ENCODE results near the gene AGFG2.
"Not testable (repeated sequence)": the region's sequence is repeated elsewhere in the genome, so short reads cannot be mapped to it uniquely, and the experiment has no call there.

The AGFG2 gene

DNA sequence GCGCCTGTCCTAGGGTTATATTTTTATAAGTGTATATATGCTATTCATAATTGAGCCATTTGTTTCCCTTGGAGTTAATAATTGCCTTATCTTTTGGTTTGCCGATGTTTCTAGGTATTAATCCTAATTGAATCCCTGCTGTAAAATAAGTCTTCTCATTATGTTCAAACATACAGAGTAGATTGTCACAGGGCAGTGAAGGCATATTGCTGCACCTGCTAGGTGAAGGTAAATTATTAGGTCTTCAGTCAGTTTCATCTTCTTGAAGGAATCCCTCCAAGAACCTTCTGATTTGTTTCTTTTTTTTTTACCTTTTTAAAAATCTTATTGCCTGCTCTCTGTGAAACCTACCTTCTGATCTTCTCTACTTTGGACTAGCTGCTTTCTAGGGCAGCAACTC, 17.9 kb upstream of the AGFG2 start:
- DNase-seq (ENCODE audit: low read depth, low spot score) = no peak
- no peak overlapping the region for H3K4me3 ChIP-seq (ENCODE audit: low read depth, low read length)
- in situ Hi-C loops (cut with HindIII; ENCODE audit: low sequenced_read_pairs) = no loop called here
- TF ChIP-seq, protein P1, sequence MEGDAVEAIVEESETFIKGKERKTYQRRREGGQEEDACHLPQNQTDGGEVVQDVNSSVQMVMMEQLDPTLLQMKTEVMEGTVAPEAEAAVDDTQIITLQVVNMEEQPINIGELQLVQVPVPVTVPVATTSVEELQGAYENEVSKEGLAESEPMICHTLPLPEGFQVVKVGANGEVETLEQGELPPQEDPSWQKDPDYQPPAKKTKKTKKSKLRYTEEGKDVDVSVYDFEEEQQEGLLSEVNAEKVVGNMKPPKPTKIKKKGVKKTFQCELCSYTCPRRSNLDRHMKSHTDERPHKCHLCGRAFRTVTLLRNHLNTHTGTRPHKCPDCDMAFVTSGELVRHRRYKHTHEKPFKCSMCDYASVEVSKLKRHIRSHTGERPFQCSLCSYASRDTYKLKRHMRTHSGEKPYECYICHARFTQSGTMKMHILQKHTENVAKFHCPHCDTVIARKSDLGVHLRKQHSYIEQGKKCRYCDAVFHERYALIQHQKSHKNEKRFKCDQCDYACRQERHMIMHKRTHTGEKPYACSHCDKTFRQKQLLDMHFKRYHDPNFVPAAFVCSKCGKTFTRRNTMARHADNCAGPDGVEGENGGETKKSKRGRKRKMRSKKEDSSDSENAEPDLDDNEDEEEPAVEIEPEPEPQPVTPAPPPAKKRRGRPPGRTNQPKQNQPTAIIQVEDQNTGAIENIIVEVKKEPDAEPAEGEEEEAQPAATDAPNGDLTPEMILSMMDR (IDR thresholded peaks at IDR 0.05; ENCODE audit: low read depth, low read length) = no peak

DNA sequence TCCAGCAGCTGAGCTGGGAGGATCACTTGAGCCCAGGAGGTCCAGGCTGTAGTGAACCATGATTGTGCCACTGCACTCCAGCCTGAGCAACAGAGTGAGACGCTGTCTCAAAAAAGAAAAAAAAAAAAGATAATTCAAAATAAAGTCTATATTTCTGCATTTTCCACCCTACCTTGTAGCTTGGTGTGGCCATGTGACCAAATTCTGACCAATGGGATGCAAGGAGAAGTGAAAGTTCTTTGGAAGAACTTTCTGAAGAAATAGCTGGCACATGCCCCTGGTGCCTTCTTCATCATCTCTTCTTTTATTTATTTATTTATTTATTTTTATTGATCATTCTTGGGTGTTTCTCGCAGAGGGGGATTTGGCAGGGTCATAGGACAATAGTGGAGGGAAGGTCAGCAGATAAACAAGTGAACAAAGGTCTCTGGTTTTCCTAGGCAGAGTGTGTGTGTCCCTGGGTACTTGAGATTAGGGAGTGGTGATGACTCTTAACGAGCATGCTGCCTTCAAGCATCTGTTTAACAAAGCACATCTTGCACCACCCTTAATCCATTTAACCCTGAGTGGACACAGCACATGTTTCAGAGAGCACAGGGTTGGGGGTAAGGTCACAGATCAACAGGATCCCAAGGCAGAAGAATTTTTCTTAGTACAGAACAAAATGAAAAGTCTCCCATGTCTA, 17.0 kb upstream of the AGFG2 start:
- DNase-seq (ENCODE audit: low read depth, low spot score); H3K4me3 ChIP-seq (ENCODE audit: low read depth, low read length); in situ Hi-C loops (cut with HindIII; ENCODE audit: low sequenced_read_pairs): not testable (repeated sequence)

DNA sequence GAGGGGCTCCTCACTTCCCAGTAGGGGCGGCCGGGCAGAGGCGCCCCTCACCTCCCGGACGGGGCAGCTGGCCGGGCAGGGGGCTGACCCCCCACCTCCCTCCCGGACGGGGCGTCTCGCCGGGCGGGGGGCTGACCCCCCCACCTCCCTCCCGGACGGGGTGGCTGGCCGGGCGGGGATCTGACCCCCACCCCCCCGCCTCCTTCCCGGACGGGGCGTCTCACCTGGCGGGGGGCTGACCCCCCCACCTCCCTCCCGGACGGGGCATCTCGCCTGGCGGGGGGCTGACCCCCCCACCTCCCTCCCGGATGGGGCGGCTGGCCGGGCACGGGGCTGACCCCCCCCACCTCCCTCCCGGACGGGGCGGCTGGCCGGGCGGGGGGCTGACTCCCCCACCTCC, 15.8 kb upstream of the AGFG2 start:
- H3K4me3 ChIP-seq (ENCODE audit: low read depth, low read length); in situ Hi-C loops (cut with HindIII; ENCODE audit: low sequenced_read_pairs); DNase-seq (ENCODE audit: low read depth, low spot score): not testable (repeated sequence)

DNA sequence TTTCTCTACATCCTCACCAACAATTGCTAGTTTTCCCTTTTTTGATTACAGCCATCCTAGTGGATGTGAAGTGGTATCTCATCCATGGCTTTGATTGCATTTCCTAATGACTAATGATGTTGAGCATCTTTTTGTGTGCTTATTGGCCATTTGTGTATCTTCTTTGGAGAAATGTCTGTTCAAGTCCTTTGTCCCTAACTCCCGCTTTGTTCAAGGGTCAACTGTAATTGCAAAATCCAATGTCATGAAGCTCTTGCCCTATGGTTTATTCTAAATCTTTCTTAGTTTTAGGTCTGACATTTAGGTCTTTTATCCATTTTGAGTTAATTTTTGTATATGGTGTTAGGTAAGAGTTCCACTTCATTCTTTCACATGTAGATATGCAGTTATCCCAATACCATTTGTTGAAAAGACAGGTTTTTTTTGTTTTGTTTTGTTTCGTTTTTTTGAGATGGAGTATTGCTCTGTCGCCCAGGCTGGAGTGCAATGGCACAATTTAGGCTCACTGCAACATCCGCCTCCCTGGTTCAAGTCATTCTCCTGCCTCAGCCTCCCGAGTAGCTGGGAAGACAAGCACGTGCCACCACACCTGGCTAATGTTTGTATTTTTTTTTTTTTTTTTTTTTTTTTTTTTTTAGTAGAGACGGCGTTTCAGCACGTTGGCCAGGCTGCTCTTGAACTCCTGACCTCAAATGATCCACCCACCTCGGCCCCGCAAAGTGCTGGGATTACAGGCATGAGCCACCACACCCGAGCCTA, 10.7 kb upstream of the AGFG2 start:
- in situ Hi-C loops (cut with HindIII; ENCODE audit: low sequenced_read_pairs); H3K4me3 ChIP-seq (ENCODE audit: low read depth, low read length); DNase-seq (ENCODE audit: low read depth, low spot score): not testable (repeated sequence)

DNA sequence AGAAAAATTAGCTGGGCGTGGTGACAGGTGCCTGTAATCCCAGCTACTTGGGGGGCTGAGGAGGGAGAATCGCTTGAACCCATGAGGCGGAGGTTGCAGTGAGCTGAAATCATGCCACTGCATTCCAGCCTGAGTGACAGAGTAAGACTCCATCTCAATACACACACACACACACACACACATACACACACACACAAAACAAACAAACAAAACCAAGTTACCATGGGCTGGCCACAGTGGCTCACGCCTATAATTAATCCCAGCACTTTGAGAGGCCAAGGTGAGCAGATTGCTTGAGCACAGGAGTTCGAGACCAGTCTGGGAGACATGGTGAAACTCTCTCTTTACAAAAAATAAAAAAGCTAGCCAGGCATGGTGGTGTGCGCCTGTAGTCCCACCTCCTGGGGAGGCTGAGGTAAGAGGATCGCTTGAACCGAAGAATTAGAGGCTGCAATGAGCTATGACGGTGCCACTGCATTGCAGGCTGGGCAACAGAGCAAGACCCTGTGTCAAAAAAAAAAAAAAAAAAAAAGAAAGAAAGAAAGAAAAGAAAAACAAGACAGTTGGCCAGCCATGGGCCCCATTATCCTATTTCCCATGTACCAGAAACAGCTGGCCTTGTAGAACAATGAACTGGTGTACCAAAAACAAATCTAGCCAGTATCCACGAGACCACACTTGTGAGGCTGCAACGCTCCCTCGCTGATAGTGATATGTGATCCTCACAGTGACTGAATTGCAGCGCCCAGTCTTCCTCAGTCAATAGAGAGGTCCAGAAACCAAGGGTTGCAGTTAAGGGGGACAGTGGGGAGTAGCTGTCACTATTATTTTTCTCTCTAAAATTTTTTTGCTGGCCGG, 6.6 kb upstream of the AGFG2 start:
- DNase-seq (ENCODE audit: low read depth, low spot score) = no peak

DNA sequence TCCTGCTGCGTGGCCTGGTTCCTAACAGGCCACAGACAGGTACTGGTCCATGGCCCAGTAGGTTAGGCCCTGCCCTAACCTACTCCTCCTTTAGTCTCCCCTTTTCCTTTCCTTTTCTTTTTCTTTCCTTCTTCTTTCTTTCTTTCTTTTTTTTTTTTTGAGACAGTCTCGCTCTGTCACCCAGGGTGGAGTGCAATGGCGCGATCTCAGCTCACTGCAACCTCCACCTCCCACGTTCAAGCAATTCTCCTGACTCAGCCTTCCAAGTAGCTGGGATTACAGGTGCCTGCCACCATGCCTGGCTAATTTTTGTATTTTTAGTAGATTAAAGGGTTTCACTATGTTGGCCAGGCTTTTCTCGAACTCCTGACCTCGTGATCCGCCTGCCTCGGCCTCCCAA, 3.0 kb upstream of the AGFG2 start:
- H3K4me3 ChIP-seq (ENCODE audit: low read depth, low read length); in situ Hi-C loops (cut with HindIII; ENCODE audit: low sequenced_read_pairs); DNase-seq (ENCODE audit: low read depth, low spot score): not testable (repeated sequence)

More for the DNA sequence above, 6.6 kb upstream of the AGFG2 start:
- no peak overlapping the region for H3K4me3 ChIP-seq (ENCODE audit: low read depth, low read length)
- in situ Hi-C loops (cut with HindIII; ENCODE audit: low sequenced_read_pairs) = no loop called here
- TF ChIP-seq, protein P1 (IDR thresholded peaks at IDR 0.05; ENCODE audit: low read depth, low read length) = no peak

DNA sequence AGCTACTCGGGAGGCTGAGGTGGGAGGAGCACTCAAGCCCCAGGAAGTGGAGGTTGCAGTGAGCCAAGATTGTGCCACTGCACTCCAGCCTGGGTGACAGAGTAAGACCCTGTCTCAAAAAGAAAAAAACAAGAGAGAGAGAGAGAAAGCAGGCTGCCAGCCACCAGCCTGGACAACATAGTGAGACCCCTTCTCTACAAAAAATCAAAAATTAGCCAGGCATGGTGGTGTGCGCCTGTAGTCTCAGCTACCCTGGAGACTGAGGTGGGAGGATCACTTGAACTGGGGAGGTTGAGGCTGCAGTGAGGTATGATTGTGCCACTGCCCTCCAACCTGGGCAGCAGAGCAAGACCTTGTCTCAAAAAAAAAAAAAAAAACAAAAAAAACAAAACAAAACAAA, 2.3 kb upstream of the AGFG2 start:
- in situ Hi-C loops (cut with HindIII; ENCODE audit: low sequenced_read_pairs); DNase-seq (ENCODE audit: low read depth, low spot score); H3K4me3 ChIP-seq (ENCODE audit: low read depth, low read length): not testable (repeated sequence)

DNA sequence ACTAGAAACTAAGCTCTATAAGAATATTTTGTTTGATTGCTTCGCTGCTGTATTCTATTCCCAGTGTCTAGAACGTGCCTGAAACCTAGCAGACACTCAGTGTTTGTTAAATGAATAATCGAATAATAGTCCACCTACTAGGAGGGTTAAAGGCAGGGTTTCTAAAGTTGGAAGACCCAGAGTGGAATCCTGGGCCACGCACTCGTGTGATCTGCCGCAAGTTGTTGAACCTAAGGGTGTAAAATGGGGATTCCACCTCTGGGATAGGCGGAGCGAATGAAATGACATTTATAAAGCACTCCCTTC, 702 bp upstream of the AGFG2 start:
- TF ChIP-seq, protein P1 (IDR thresholded peaks at IDR 0.05; ENCODE audit: low read depth, low read length) = no peak
- peak overlapping the region; percentile 40 for H3K4me3 ChIP-seq (ENCODE audit: low read depth, low read length)
- DNase-seq (ENCODE audit: low read depth, low spot score) = no peak
- in situ Hi-C loops (cut with HindIII; ENCODE audit: low sequenced_read_pairs) = no loop called here

DNA sequence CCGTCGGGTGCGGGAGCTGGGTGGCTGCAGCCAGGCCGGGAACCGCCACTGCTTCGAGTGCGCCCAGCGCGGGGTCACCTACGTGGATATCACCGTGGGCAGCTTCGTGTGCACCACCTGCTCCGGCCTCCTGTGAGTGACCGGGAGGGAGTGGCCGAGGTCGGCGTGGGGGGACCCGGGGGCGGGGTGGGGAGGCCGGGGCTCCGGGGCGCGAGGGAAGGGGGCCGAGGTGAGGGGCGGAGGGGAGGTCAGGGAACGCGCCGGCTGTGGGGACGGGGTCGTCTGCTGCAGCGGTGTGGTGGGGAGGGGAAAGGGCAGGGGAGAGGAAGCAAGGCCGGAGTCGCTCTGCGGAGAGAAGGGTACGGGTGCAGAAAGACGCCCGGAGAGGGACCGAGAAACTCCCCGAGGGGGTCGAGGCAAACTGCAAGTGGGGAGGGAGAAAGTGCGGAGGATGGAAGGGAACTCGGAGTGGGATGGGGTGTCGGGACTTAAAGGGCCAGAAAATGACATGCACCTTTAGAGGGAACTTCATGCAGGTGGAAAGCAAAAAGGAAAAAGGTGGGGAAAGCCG, 518 bp downstream of the AGFG2 start:
- TF ChIP-seq, protein P1 (IDR thresholded peaks at IDR 0.05; ENCODE audit: low read depth, low read length) = no peak
- in situ Hi-C loops (cut with HindIII; ENCODE audit: low sequenced_read_pairs) = no loop called here
- peak overlapping the region; percentile 64 for H3K4me3 ChIP-seq (ENCODE audit: low read depth, low read length)
- no peak for DNase-seq (ENCODE audit: low read depth, low spot score)

Measured in astrocyte of the spinal cord (primary cell).